Endodermal cell (in vitro differentiated cells): Measurements from ENCODE around the gene OCA2. TPM values are rescaled to one million over a fixed set of nuclear protein-coding genes. Genes with fewer than 3 reads are reported as not detected.

Experiments
- DNase-seq: peaks from one replicate; pipeline ENCODE4 v3.0.0-alpha.2; 2017
- H3K27ac ChIP-seq: 2 replicates; pipeline ENCODE4 v1.5.1; 2013; ENCODE audit warnings: mild to moderate bottlenecking, low read depth, low read length, moderate library complexity
- H3K27me3 ChIP-seq: 2 replicates; pipeline ENCODE4 v1.6.1; 2013; ENCODE audit warnings: mild to moderate bottlenecking, low read length, moderate library complexity; ENCODE audit not compliant: insufficient read depth, control insufficient read depth, poor library complexity, severe bottlenecking
- H3K36me3 ChIP-seq: 2 replicates; pipeline ENCODE4 v1.7.0; 2013; ENCODE audit warnings: mild to moderate bottlenecking, low read length, moderate library complexity; ENCODE audit not compliant: control insufficient read depth, insufficient read depth
- H3K4me1 ChIP-seq: one replicate; pipeline ENCODE4 v1.7.0; 2013; ENCODE audit warnings: low read length; ENCODE audit not compliant: control insufficient read depth, insufficient read depth
- H3K4me3 ChIP-seq: 2 replicates; pipeline ENCODE4 v1.5.1; 2013; ENCODE audit warnings: mild to moderate bottlenecking, low read length, moderate library complexity
- H3K9ac ChIP-seq: 2 replicates; pipeline ENCODE4 v1.6.1; 2013; ENCODE audit warnings: mild to moderate bottlenecking, low read length, moderate library complexity; ENCODE audit not compliant: poor library complexity, severe bottlenecking; ENCODE audit errors: extremely low read depth
- H3K9me3 ChIP-seq: 2 replicates; pipeline ENCODE4 v1.6.1; 2013; ENCODE audit warnings: mild to moderate bottlenecking, low read length, moderate library complexity; ENCODE audit not compliant: control insufficient read depth
- H3K27ac Mint-ChIP-seq: 2 replicates; pipeline ENCODE4 v1.8.0; 2020; ENCODE audit warnings: mixed read lengths
- H3K27me3 Mint-ChIP-seq: 2 replicates; pipeline ENCODE4 v1.8.0; 2021; ENCODE audit warnings: mild to moderate bottlenecking, mixed read lengths; ENCODE audit not compliant: insufficient read depth
- H3K36me3 Mint-ChIP-seq: 2 replicates; pipeline ENCODE4 v1.8.0; 2020; ENCODE audit warnings: low read depth, mixed read lengths
- H3K4me1 Mint-ChIP-seq: 2 replicates; pipeline ENCODE4 v1.8.0; 2020; ENCODE audit warnings: mixed read lengths
- H3K4me3 Mint-ChIP-seq: 2 replicates; pipeline ENCODE4 v1.8.0; 2020; ENCODE audit warnings: mild to moderate bottlenecking, moderate library complexity, mixed read lengths
- H3K9me3 Mint-ChIP-seq: 2 replicates; pipeline ENCODE4 v1.8.0; 2020; ENCODE audit warnings: mild to moderate bottlenecking, mixed read lengths
- CTCF ChIP-seq: fragments of 200-600 bp; sonication (generic); conservative IDR thresholded peaks from 2 replicates; pipeline ENCODE4 v1.5.0; 2021; ENCODE audit warnings: antibody characterized with exemption, mild to moderate bottlenecking
- WGBS, 2 experiments: methylation state at CpG; one replicate each; pipeline versions ENCODE4 v1.1.5 to v1.1.7; 2013; ENCODE audit warnings: missing lambda C conversion rate in 2 of 2, mixed read lengths in 1 of 2; ENCODE audit not compliant: insufficient coverage in 1 of 2, insufficient read length in 1 of 2; 5-methylcytosine and 5-hydroxymethylcytosine counted together
- total RNA-seq, 2 donors: library from RNA; stranded (reverse); fragmentation: NEBNext Ultra II Directional in 1 of 2; extraction: Animal tissue kit (Norgen Biotek cat#: 25700) in 1 of 2; gene quantifications; 2 replicates in 1 of 2; 3 replicates in 1 of 2; pipeline ENCODE4 v1.2.1, GENCODE V29; 2021

Gene OCA2
- total RNA-seq, 2 donors from 2014 or later = 0.29 to 0.84 TPM

DNA sequence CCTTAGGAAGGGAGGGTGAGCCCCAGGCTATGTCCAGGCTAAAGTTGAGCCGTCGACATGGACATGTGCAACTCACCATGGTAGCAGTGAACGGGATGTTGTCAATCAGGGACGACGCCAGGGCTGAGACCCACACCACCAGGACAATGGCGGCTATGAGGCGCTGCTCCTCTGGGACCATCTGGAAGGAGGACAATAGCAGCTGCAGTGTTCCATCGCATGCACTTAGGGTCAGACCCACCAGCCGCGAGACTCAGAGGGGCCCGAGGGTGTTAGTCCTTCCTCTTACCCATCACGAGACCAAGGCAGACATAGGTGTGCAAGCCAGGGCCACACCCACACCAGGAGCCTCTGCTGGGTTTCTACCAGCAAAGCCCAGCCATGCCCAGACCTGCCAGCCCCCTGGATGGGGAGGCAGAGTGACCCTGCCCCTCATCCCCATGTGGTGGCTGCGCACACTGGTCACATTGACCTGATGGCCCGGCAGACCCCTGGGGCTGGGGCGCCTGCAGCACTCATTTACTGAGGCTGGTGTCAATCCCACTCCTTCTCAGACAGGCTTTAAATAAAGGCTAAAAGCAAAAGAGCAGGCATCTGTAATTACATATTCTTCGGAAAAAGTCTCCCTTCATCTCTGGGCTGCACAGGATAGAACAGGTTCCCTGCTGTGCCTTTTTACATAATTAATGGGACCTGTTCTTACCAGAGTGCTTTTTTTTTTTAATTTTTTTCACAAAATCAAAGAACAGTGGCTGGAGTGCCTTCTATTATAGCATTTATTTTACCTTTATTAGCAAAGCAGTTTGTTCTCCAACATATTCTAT lies 227.8 kb downstream of the OCA2 start:
- Mint-ChIP-seq H3K36me3 (no peaks in the 10 kb centered on the region), H3K27ac (no peak overlapping the region), H3K27me3 (no peaks in the 10 kb centered on the region), H3K9me3 (no peaks in the 10 kb centered on the region), H3K4me3 (no peak overlapping the region), H3K4me1 (no peaks in the 10 kb centered on the region)
- TF ChIP-seq CTCF = no peak
- Histone ChIP-seq H3K36me3 (no peaks in the 10 kb centered on the region), H3K27me3 (no peaks in the 10 kb centered on the region), H3K27ac (peak overlapping the region; percentile 13), H3K9ac (no peak overlapping the region), H3K4me1 (no peaks in the 10 kb centered on the region), H3K4me3 (no peak overlapping the region), H3K9me3 (no peaks in the 10 kb centered on the region)
- DNase-seq = no peak
- 90 to 92% methylated on average over 12 to 16 of the region's 16 CpGs for WGBS, 2 experiments

DNA sequence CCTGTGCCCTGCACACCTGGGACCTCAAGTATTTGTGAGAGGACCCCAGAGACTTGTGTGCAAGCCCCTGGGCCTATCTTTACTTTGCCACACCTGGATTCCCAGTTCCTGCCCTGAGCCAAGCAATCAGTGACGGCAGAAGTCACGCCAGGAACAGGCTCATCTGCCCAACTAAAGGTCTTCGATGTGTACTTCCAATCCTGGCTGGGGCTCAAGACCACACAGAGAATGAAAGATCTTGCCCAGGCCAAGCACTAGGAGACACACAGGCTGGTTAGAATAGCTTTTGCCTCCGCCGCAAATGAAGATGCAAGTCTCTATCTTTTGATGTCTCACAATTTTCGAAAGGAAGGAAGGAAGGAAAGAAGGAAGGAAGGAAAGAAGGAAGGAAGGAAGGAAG lies 228.8 kb downstream of the OCA2 start:
- no peak overlapping the region for H3K9ac ChIP-seq
- no peaks in the 10 kb centered on the region for H3K9me3 ChIP-seq
- H3K27ac ChIP-seq = no peak overlapping the region
- Mint-ChIP-seq H3K27ac (no peak overlapping the region), H3K9me3 (no peaks in the 10 kb centered on the region), H3K4me3 (no peak overlapping the region), H3K27me3 (no peaks in the 10 kb centered on the region), H3K36me3 (no peaks in the 10 kb centered on the region), H3K4me1 (no peaks in the 10 kb centered on the region)
- no peak for TF ChIP-seq CTCF
- no peaks in the 10 kb centered on the region for H3K36me3 ChIP-seq
- H3K27me3 ChIP-seq = no peaks in the 10 kb centered on the region
- H3K4me1 ChIP-seq = no peaks in the 10 kb centered on the region
- no peak for DNase-seq
- H3K4me3 ChIP-seq = no peak overlapping the region
- WGBS, 2 experiments = 92 to 93% methylated on average over 6 of the region's 6 CpGs

DNA sequence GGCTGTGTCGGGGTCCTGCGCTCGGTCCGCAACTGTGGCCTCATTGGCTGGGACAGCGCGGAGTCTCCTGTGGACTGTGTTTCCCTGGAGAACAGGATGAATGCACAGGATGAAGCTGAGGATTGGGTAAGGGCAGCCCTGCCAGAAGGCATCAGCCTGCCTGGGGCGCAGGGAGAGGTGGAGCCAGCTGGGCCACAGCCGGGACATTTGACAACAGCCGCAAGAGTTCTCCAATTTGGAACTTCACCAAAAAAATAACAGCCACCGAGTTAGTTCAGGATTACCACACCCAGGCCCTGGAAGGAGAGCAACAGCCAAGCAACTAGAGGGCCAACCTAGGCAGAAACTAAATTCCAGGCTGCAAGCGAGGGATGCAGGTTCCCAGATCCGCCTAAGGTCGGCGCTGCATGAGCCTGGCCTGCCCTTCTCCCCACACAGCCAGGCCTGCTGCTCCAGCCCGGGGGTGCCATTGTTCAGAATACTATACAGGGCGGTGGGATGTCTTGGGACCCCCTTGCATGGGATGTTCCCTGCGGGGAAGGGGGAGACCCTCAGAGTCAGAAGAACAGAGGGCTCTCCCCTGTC lies 229.3 kb downstream of the OCA2 start:
- no peak for DNase-seq
- Histone ChIP-seq H3K4me1 (no peaks in the 10 kb centered on the region), H3K27ac (no peak overlapping the region), H3K36me3 (no peaks in the 10 kb centered on the region), H3K9me3 (no peaks in the 10 kb centered on the region), H3K27me3 (no peaks in the 10 kb centered on the region), H3K9ac (no peak overlapping the region), H3K4me3 (no peak overlapping the region)
- Mint-ChIP-seq H3K36me3 (no peaks in the 10 kb centered on the region), H3K9me3 (no peaks in the 10 kb centered on the region), H3K27me3 (no peaks in the 10 kb centered on the region), H3K4me1 (no peaks in the 10 kb centered on the region), H3K4me3 (no peak overlapping the region), H3K27ac (no peak overlapping the region)
- TF ChIP-seq CTCF = no peak
- WGBS, 2 experiments = 92 to 94% methylated on average over 7 to 17 of the region's 17 CpGs
